K562 (cell line): ENCODE results near the gene PLCB1. TPM values are rescaled to one million over a fixed set of nuclear protein-coding genes. Genes with fewer than 3 reads are reported as not detected.

Experiments
- ATAC-seq: fragments of 200-7000 bp; cut with Tn5 transposase; 3 replicates; pipeline ENCODE4 v1.9.1; 2020; ENCODE audit warnings: moderate library complexity
- BruUV-seq: library from RNA; stranded (reverse); fragments of 400-500 nt; replicated peaks from 2 replicates; lab custom pipeline; 2021; lab: Mats Ljungman, UMichigan
- CTCF ChIA-PET: fragments of 300-600 bp; formaldehyde crosslinking; extraction: SDS; loops from one replicate; lab custom pipeline; 2021; ENCODE audit warnings: low intra/inter-chr PET ratio; lab: Yijun Ruan, JAX
- POLR2A ChIA-PET: fragments of 300-600, 350-650 bp; sonication (Branson Sonifier 250); formaldehyde crosslinking; extraction: SDS; loops from one replicate; lab custom pipeline; 2021; ENCODE audit warnings: antibody characterized with exemption, inconsistent platforms; lab: Yijun Ruan, JAX
- DNase-seq, 4 experiments: peaks; one replicate each; pipeline versions ENCODE4 v3.0.0 to v3.0.0-alpha.2; 2011 to 2018; ENCODE audit warnings: low spot score in 3 of 4, mixed read lengths in 3 of 4; ENCODE audit errors: extremely low read depth in 1 of 4
- FAIRE-seq: peaks from 2 replicates; lab custom pipeline; 2011; peaks lifted over from hg19 to GRCh38; lab: Jason Lieb, UNC
- H2AFZ ChIP-seq: 2 replicates; pipeline ENCODE4 v1.6.0; 2011; ENCODE audit warnings: low read depth, low read length, control low read depth, inconsistent platforms
- H3K27ac ChIP-seq: fragments of 200-600 bp; 3 replicates; pipeline ENCODE4 v1.8.0; 2011; ENCODE audit warnings: low read depth, mild to moderate bottlenecking, control low read depth, inconsistent platforms, low read length, moderate library complexity, mixed read lengths; ENCODE audit errors: extremely low read depth
- H3K27me3 ChIP-seq, 2 experiments: fragments of 300-600 bp in 1 of 2; 2 replicates in 1 of 2; 3 replicates in 1 of 2; pipeline versions ENCODE4 v1.6.0 to v1.8.0; 2011; ENCODE audit warnings: inconsistent platforms in 2 of 2, low read length in 2 of 2, mild to moderate bottlenecking in 1 of 2, mixed read lengths in 1 of 2, moderate library complexity in 1 of 2; ENCODE audit not compliant: control insufficient read depth in 2 of 2, insufficient read depth in 2 of 2
- H3K36me3 ChIP-seq: fragments of 300-600 bp; 3 replicates; pipeline ENCODE4 v1.8.0; 2011; ENCODE audit warnings: mild to moderate bottlenecking, low read length, inconsistent platforms; ENCODE audit not compliant: control insufficient read depth, insufficient read depth
- H3K4me1 ChIP-seq, 2 experiments: fragments of 200-600 bp in 1 of 2; replicated peaks in 1 of 2; 2 replicates in 1 of 2; 3 replicates in 1 of 2; pipeline versions ENCODE4 v1.5.1 to v1.8.0; 2011; ENCODE audit warnings: inconsistent platforms in 2 of 2, low read length in 2 of 2, mild to moderate bottlenecking in 1 of 2, mixed read lengths in 1 of 2, moderate library complexity in 1 of 2; ENCODE audit not compliant: control insufficient read depth in 2 of 2, insufficient read depth in 2 of 2
- H3K4me2 ChIP-seq: 2 replicates; pipeline ENCODE4 v1.6.1; 2011; ENCODE audit warnings: low read length, control low read depth, inconsistent platforms, mixed read lengths; ENCODE audit not compliant: insufficient read depth
- H3K4me3 ChIP-seq: fragments of 200-600 bp; sonication (generic), shearing (Covaris generic); 2 replicates; pipeline ENCODE4 v1.5.1; 2016; ENCODE audit warnings: control low read depth, inconsistent platforms
- H3K79me2 ChIP-seq: fragments of 200-600 bp; 3 replicates; pipeline ENCODE4 v1.8.0; 2011; ENCODE audit warnings: low read length, inconsistent platforms; ENCODE audit not compliant: control insufficient read depth, insufficient read depth
- H3K9ac ChIP-seq, 2 experiments: 2 replicates each; pipeline versions ENCODE4 v1.6.0 to v1.6.1; 2011; ENCODE audit warnings: low read depth in 2 of 2, low read length in 2 of 2, control low read depth in 1 of 2, inconsistent platforms in 1 of 2, mild to moderate bottlenecking in 1 of 2, mixed read lengths in 1 of 2; ENCODE audit not compliant: insufficient read depth in 1 of 2
- H3K9me1 ChIP-seq: one replicate; pipeline ENCODE4 v1.6.0; 2011; ENCODE audit warnings: inconsistent platforms, mild to moderate bottlenecking, low read length, moderate library complexity; ENCODE audit not compliant: control insufficient read depth, insufficient read depth
- H3K9me3 ChIP-seq: replicated peaks from 2 replicates; pipeline ENCODE4 v1.5.1; 2011; ENCODE audit warnings: low read depth, low read length, inconsistent platforms; ENCODE audit not compliant: control insufficient read depth, insufficient read depth
- H4K20me1 ChIP-seq: replicated peaks from 2 replicates; pipeline ENCODE4 v1.6.1; 2011; ENCODE audit warnings: low read length, inconsistent platforms, mixed read lengths; ENCODE audit not compliant: control insufficient read depth, insufficient read depth
- IRF2 ChIP-seq: sonication (generic); formaldehyde crosslinking; IDR thresholded peaks from 2 replicates; pipeline ENCODE4 v1.8.1; 2022; ENCODE audit warnings: mild to moderate bottlenecking, missing genetic modification reagents
- MCM2 ChIP-seq: fragments of 450-650 bp; IDR thresholded peaks from 2 replicates; pipeline ENCODE4 v1.6.1; 2017; ENCODE audit warnings: low read depth, mild to moderate bottlenecking
- TGIF2 ChIP-seq: sonication (generic); formaldehyde crosslinking; IDR thresholded peaks from 2 replicates; pipeline ENCODE4 v1.8.1; 2022; ENCODE audit warnings: mild to moderate bottlenecking, missing genetic modification reagents, moderate library complexity
- ZNF277 ChIP-seq: fragments of 250-450 bp; sonication (Bioruptor Pico); IDR thresholded peaks from 2 replicates; pipeline ENCODE4 v1.8.0; 2022; ENCODE audit warnings: inconsistent platforms, mild to moderate bottlenecking, moderate library complexity, borderline replicate concordance
- WGBS: fragments of 100-300 bp; shearing (Covaris generic); methylation state at CpG from one replicate; pipeline ENCODE4 v1.1.6; 2016; ENCODE audit warnings: low coverage, mixed read lengths; ENCODE audit not compliant: insufficient coverage; ENCODE audit errors: missing lambda C conversion rate; 5-methylcytosine and 5-hydroxymethylcytosine counted together
- in situ Hi-C: fragments of 300-500 bp; cut with MboI; formaldehyde crosslinking; loops from 4 replicates; pipeline ENCODE4 v1.15.0; 2018; ENCODE audit warnings: inconsistent platforms, mixed read lengths
- intact Hi-C: fragments of 100-400 bp; cut with micrococcal nuclease; formaldehyde crosslinking; loops from 2 replicates; pipeline ENCODE4 v1.14.2; 2022
- polyA plus RNA-seq, 8 experiments: library from polyadenylated mRNA; depleted of rRNA in 4 of 8; stranded (reverse) in 5 of 8; unstranded in 3 of 8; fragments of >200 nt; fragmentation: Nextera tagmentation in 2 of 8; fragmentation: Illumina TruSeq in 1 of 8; extraction: Ambion mirVana in 2 of 8; extraction: Trizol in 1 of 8; gene quantifications; 2 replicates each; pipeline versions ENCODE4 v1.2.1 to v1.2.3, GENCODE V29; 2011 to 2014; ENCODE audit warnings: inconsistent platforms in 1 of 8, missing spikeins in 1 of 8
- total RNA-seq, 7 experiments: library from RNA; depleted of rRNA in 6 of 7; stranded (reverse); fragments of >200 nt in 6 of 7; fragmentation: Illumina TruSeq in 2 of 7; extraction: Trizol in 2 of 7; gene quantifications; 2 replicates each; pipeline versions ENCODE4 v1.2.1 to v1.2.3, GENCODE V29; 2011 to 2021; ENCODE audit warnings: low replicate concordance in 1 of 7
- TF ChIP-seq, protein P1 (sequence below): fragments of 250-450 bp; sonication (Bioruptor Pico); IDR thresholded peaks from 2 replicates; pipeline ENCODE4 v1.5.0; 2020; ENCODE audit warnings: mild to moderate bottlenecking, borderline replicate concordance
- TF ChIP-seq, protein P2 (sequence below): sonication (generic); formaldehyde crosslinking; IDR thresholded peaks from 2 replicates; pipeline ENCODE4 v1.8.1; 2023; ENCODE audit warnings: missing genetic modification reagents, mild to moderate bottlenecking, borderline replicate concordance
- TF ChIP-seq, protein P3 (sequence below), 2 experiments: IDR thresholded peaks in 1 of 2; conservative IDR thresholded peaks in 1 of 2; 2 replicates each; pipeline ENCODE4 v1.6.1; 2016; ENCODE audit warnings: low read depth in 2 of 2, mild to moderate bottlenecking in 1 of 2, missing compliant biosample characterization in 1 of 2, missing genetic modification characterization in 1 of 2, moderate library complexity in 1 of 2

The PLCB1 gene
- total and polyA plus RNA-seq, 9 of the 15 experiments (the other 6 are each of a cell fraction or from before 2014, with no cell fraction given), result 0.34 to 3.1 (median 1.3) TPM

- TF ChIP-seq ZNF277 (CRISPR knock-in tag) (no peak), IRF2 (CRISPR knock-in tag) (no peak)
- TF ChIP-seq, protein P1, sequence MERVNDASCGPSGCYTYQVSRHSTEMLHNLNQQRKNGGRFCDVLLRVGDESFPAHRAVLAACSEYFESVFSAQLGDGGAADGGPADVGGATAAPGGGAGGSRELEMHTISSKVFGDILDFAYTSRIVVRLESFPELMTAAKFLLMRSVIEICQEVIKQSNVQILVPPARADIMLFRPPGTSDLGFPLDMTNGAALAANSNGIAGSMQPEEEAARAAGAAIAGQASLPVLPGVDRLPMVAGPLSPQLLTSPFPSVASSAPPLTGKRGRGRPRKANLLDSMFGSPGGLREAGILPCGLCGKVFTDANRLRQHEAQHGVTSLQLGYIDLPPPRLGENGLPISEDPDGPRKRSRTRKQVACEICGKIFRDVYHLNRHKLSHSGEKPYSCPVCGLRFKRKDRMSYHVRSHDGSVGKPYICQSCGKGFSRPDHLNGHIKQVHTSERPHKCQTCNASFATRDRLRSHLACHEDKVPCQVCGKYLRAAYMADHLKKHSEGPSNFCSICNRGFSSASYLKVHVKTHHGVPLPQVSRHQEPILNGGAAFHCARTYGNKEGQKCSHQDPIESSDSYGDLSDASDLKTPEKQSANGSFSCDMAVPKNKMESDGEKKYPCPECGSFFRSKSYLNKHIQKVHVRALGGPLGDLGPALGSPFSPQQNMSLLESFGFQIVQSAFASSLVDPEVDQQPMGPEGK (CRISPR knock-in tag), result no peak
Observed at GRCh38 chr20:8228315-8228714, 96.2 kb downstream of the PLCB1 start (continued).

GRCh38 chr20:8229090-8229489, 97.0 kb downstream of the PLCB1 start:
- Histone ChIP-seq H3K9me3 (no peaks in the 10 kb centered on the region), H3K9ac (no peak overlapping the region), H3K27me3 (no peaks in the 10 kb centered on the region), H3K79me2 (no peaks in the 10 kb centered on the region), H2AFZ (no peak overlapping the region), H3K36me3 (no peaks in the 10 kb centered on the region), H3K4me2 (no peak overlapping the region), H3K4me1 (no peaks in the 10 kb centered on the region), H3K9me1 (no peaks in the 10 kb centered on the region), H3K4me3 (no peak overlapping the region), H3K27ac (no peak overlapping the region), H4K20me1 (no peaks in the 10 kb centered on the region)
- CTCF ChIA-PET, result no interaction called here
- WGBS, result 7% methylated on average over 1 of the region's 1 CpG
- in situ Hi-C loops, result no loop called here
- DNase-seq, result no peak
- FAIRE-seq, result no peak
- intact Hi-C loops, result no loop called here
- no peak for ATAC-seq
- POLR2A ChIA-PET, result no interaction called here
- no TSS peak for BruUV-seq
- TF ChIP-seq, protein P2, sequence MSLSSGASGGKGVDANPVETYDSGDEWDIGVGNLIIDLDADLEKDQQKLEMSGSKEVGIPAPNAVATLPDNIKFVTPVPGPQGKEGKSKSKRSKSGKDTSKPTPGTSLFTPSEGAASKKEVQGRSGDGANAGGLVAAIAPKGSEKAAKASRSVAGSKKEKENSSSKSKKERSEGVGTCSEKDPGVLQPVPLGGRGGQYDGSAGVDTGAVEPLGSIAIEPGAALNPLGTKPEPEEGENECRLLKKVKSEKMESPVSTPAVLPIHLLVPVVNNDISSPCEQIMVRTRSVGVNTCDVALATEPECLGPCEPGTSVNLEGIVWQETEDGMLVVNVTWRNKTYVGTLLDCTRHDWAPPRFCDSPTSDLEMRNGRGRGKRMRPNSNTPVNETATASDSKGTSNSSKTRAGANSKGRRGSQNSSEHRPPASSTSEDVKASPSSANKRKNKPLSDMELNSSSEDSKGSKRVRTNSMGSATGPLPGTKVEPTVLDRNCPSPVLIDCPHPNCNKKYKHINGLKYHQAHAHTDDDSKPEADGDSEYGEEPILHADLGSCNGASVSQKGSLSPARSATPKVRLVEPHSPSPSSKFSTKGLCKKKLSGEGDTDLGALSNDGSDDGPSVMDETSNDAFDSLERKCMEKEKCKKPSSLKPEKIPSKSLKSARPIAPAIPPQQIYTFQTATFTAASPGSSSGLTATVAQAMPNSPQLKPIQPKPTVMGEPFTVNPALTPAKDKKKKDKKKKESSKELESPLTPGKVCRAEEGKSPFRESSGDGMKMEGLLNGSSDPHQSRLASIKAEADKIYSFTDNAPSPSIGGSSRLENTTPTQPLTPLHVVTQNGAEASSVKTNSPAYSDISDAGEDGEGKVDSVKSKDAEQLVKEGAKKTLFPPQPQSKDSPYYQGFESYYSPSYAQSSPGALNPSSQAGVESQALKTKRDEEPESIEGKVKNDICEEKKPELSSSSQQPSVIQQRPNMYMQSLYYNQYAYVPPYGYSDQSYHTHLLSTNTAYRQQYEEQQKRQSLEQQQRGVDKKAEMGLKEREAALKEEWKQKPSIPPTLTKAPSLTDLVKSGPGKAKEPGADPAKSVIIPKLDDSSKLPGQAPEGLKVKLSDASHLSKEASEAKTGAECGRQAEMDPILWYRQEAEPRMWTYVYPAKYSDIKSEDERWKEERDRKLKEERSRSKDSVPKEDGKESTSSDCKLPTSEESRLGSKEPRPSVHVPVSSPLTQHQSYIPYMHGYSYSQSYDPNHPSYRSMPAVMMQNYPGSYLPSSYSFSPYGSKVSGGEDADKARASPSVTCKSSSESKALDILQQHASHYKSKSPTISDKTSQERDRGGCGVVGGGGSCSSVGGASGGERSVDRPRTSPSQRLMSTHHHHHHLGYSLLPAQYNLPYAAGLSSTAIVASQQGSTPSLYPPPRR (CRISPR knock-in tag), result no peak
- TF ChIP-seq TGIF2, result no peak
- TF ChIP-seq, protein P3, sequence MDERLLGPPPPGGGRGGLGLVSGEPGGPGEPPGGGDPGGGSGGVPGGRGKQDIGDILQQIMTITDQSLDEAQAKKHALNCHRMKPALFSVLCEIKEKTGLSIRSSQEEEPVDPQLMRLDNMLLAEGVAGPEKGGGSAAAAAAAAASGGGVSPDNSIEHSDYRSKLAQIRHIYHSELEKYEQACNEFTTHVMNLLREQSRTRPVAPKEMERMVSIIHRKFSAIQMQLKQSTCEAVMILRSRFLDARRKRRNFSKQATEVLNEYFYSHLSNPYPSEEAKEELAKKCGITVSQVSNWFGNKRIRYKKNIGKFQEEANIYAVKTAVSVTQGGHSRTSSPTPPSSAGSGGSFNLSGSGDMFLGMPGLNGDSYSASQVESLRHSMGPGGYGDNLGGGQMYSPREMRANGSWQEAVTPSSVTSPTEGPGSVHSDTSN (CRISPR knock-in tag; IDR thresholded peaks at IDR 0.05; ENCODE audit: low read depth), result no peak
- TF ChIP-seq, protein P3 (tag; conservative IDR thresholded peaks at IDR 0.05; ENCODE audit: low read depth), result no peak
- no peak for TF ChIP-seq MCM2
